NCI-H146 treated with DMSO at 0.1 percent for 48 hours (cell line): ENCODE results near the gene PRDM9.
A peak's percentile ranks its signal among the peaks of the same experiment; 100 is the strongest.
"Not testable (repeated sequence)": the region's sequence is repeated elsewhere in the genome, so short reads cannot be mapped to it uniquely, and the experiment has no call there.

ENCODE experiments used
- DNase-seq: peaks from one replicate; lab custom pipeline; 2025; ENCODE audit not compliant: unreplicated experiment; lab: John Stamatoyannopoulos, UW

PRDM9 gene

GRCh38 chr5:23507278-23507685 is at the start of gene PRDM9:
Gene PRDM9 (plus strand): TSS chr5:23507609. CDS start chr5:23509034, 1,425 bp downstream.
- DNase-seq: no peak

DNA sequence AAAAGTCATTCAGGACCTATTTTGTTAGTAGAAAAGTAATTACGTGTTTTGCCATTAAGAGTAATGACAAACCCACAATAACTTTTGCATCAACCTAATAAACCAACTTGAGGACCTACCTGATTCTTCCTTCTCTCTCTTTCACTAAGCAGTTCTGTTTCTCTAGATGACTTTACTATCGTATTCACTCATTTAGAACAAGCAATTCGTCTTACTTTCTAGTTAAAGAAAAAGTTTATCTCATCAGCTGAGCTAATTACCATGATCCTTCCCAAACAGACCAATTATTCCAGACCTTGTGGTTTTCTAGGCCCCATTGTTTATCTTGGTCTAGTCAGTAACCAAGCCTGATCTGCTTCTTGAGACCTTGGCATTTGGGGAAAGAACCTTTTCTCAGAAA is 49.6 kb upstream of the PRDM9 start:
- DNase-seq: no peak

GRCh38 chr5:23459214-23459613 is 48.2 kb upstream of the PRDM9 start:
- no peak for DNase-seq

DNA sequence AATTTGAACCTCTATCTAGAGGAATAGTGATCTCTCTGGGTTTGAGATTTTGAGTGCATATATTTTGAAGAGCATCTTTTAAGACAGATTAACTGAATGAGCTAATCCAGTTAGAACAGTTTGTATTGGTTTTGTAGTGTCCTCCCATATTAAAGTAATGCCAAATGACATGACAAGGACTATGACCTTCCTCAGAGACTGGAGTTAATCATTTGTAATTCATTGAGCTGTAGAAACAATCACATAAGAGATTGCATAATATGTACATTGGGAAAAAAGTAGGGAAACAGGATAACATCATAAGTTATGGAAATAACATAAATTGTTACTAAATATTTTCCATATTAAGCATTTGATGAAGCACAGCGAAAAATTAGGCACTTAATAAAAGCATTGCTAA is 45.8 kb upstream of the PRDM9 start:
- DNase-seq: no peak

GRCh38 chr5:23466401-23466912 is 41.0 kb upstream of the PRDM9 start:
- DNase-seq: no peak

GRCh38 chr5:23468658-23469057 is 38.8 kb upstream of the PRDM9 start:
- DNase-seq: no peak

DNA sequence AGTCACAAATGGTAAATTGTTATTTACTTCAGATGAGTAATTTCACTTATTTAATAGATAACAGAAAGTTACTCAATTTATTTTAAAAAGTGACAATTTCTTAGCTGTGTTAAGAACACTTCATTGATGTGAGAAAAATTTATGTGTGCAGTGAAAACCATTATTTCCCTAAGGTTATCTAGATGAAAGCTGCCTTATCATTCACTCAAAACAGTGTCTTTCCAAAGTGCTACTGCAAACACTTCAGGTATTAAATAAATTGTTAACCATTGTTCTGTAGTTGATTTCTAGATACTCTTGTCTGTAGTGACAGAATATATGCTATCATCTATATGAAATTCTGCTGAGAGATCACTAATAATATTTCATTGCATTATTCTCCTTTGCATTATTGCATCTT is 33.5 kb upstream of the PRDM9 start:
- DNase-seq: no peak

- DNase-seq: no peak
Observed at GRCh38 chr5:23474315-23474714, 33.1 kb upstream of the PRDM9 start.

DNA sequence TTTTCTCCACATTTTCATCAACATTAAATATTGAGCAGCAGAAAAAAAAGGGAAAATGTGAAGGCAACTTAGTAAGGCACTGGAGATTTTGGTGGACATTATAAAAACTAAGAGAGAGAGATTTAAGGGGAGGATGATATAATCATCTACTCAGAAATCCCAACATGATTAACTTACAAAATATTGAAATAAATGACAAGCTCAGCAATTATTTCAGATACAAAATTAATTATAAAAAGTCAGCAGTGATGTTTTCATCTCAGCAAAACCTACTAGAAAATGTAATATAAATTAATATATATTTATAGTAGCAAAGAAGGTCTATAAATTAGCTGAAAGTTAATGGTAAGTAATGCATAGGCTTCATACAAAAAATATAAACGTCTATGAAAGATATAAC is 30.8 kb upstream of the PRDM9 start:
- DNase-seq: no peak

GRCh38 chr5:23482642-23483041 is 24.8 kb upstream of the PRDM9 start:
- DNase-seq: no peak

GRCh38 chr5:23483090-23483489 is 24.3 kb upstream of the PRDM9 start:
- no peak for DNase-seq

GRCh38 chr5:23484096-23484495 is 23.3 kb upstream of the PRDM9 start:
- no peak for DNase-seq

DNA sequence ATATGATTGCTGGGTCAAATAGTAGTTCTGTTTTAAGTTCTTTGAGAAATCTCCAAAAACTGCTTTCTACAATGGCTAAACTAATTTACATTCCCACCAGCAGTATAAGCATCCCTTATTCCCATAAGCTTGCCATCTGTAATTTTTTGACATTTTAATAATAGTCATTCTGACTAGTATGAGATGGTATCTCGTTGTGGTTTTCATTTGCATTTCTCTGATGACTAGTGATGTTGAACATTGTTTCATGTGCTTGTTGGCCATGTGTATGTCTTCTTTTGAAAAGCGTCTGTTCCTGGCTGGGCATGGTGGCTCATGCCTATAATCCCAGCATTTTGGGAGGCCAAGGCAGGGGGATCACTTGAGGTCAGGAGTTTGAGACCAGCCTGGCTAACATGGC is 21.2 kb upstream of the PRDM9 start:
- DNase-seq: not testable (repeated sequence)

DNA sequence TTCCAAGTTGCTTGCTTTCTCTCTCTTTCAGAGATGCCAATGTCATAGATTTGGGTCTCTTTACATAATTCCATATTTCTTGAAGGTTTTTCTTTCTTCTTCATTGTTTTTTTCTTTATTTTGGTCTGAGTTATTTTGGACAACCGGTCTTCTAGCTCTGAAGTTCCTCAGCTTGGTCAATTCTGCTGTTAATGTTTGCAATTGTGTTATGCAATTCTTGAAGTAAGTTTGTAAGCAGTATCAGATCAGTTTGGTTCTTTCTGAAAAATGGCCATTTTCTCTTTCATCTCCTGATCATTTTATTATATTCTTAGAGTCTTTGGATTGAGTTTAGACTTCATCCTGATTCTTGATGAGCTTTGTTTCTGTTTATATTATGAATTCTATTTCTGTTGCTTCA is 16.4 kb upstream of the PRDM9 start:
- DNase-seq: no peak

DNA sequence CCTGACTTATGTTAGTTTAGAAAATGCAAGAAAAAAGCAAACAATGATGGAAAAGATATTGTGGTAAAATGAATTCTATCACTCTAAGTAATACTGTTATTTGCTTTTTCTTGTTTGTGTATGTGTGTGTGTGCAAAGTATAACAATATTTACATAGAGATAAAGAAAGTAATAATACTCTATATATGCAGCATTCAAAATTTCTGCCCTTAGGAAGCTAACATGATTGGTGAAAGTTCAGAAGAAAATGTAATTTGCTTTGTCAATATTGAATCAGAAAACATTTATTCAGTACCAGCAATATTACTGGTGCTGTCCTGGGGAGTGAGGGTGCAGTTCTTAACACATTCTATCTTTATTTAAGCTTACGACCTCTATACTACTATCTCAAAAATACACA is 12.9 kb upstream of the PRDM9 start:
- no peak for DNase-seq

GRCh38 chr5:23496576-23496975 is 10.8 kb upstream of the PRDM9 start:
- DNase-seq: no peak

DNA sequence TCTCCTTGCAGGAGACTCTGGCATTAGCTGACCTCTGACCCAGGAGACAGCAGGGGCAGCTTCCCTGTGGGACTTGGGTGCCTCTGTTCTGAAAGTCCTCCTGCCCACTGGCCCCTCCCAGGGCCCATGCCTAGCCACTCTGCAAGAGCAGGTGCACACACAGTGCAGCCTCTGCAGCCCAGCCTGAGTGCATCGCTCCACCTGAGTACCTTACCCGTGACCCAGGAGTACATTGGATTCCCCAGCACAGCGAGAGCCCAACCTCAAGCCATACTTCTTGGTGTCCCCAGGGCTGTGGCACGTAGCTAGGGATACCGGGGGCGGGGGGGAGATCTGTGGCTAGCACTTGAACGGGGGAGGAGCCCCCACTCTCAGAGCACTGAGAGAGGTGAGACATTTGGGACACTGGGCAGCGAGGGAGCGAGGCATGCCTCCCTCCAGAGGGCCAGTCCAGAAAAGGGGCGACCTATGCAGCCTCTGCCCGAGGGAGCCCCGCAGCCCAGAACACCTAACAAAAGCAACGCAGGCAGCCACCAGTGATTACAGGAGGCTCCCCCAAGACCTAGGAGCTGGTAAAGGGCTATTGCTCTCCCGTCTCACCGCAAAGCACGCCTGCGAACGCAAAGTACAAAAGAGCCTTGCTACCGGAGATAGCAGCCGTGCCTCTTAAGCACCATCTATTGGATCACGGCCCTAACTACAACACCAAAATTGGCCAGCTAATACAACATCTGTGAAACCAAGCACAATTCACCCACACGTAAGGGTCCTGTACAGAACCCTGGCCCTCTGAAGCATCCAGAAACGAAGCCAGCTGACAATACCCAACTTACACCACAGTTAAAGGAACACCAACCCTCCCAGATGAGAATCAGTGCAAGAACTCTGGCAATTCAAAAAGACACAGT is 826 bp upstream of the PRDM9 start:
- peak; percentile 6 for DNase-seq

- DNase-seq: not testable (repeated sequence)
Observed at GRCh38 chr5:23510434-23510833, 3.0 kb downstream of the PRDM9 start.

DNA sequence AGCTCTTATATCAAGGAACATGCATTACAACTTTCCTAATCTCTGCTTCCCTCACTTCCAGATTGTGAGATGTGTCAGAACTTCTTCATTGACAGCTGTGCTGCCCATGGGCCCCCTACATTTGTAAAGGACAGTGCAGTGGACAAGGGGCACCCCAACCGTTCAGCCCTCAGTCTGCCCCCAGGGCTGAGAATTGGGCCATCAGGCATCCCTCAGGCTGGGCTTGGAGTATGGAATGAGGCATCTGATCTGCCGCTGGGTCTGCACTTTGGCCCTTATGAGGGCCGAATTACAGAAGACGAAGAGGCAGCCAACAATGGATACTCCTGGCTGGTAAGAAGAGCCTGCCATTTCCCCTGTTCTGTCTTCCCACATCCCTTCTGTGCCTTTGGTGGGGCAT is 15.1 kb downstream of the PRDM9 start:
- DNase-seq: no peak

DNA sequence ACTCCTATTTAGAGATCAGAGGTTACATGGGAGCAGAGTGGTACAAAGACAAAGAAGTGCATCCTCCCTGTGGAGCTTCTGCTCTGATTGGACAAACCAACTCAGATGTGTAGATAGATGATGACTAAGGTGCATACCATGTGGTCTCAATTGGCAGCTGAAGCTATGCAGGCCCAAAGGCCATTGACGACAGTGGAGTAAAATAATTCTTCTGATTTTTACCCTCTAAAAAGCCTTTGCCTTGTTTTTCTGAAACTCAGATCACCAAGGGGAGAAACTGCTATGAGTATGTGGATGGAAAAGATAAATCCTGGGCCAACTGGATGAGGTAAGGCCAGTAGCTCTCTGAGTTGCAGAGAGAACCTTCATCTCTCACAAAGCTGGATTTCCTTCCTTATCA is 15.6 kb downstream of the PRDM9 start:
- no peak for DNase-seq

DNA sequence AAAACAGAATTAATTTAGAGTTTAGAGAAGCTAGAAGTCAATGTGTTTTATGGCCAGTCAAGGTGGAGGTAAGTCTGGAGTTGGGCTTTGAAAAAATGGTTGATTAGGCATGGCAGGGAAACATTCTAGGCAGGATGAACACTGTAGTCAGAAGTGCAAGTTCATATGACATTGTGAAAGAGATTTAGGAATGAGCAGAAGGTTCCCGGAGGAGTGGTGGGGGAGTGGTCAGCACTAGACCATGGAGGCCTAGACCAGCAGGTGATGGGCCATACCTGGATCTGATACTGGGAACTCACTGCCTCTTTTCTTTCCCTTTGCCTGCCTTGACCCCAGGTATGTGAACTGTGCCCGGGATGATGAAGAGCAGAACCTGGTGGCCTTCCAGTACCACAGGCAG is 16.6 kb downstream of the PRDM9 start:
- DNase-seq: no peak

DNA sequence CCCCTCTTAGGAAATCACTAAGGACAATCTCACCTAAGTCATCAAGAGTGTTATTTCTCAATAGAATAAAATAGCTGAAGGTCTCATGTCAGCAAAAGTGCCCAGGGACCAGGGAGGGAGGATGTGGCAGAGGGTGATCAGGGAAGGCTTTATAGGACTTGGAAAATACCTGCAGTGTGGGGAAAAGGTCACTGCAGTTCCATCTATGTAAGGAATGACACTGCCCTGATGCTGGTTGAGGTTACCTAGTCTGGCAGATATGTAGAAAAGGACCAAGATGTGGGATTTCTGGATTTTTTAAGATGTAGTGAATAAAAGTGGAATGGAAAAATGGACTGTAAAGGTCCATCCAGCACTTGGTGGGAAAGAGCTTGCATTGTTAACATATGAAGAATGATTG is 18.3 kb downstream of the PRDM9 start:
- no peak for DNase-seq

DNA sequence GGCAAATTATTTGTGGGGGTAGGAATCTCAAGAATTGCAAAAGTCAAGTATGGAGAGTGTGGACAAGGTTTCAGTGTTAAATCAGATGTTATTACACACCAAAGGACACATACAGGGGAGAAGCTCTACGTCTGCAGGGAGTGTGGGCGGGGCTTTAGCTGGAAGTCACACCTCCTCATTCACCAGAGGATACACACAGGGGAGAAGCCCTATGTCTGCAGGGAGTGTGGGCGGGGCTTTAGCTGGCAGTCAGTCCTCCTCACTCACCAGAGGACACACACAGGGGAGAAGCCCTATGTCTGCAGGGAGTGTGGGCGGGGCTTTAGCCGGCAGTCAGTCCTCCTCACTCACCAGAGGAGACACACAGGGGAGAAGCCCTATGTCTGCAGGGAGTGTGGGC is 19.2 kb downstream of the PRDM9 start:
- not testable (repeated sequence) for DNase-seq
